GM19372 (cell line): ENCODE data around the gene SETD2.
"Not testable (repeated sequence)": the region's sequence is repeated elsewhere in the genome, so short reads cannot be mapped to it uniquely, and the experiment has no call there.

Experiments used
- ATAC-seq: cut with Tn5 transposase; IDR thresholded peaks from one replicate; pipeline ENCODE4 v1.9.1; 2021; ENCODE audit warnings: mild to moderate bottlenecking, low read depth, moderate library complexity; ENCODE audit not compliant: unreplicated experiment

SETD2 gene

GRCh38 chr3:47108546-47108945 lies 55.4 kb downstream of the SETD2 start:
- ATAC-seq: no peak

- ATAC-seq: no peak
Measured at GRCh38 chr3:47104259-47104658, 59.7 kb downstream of the SETD2 start.

GRCh38 chr3:47103619-47104018 lies 60.3 kb downstream of the SETD2 start:
- ATAC-seq: no peak

GRCh38 chr3:47102081-47102600 lies 61.8 kb downstream of the SETD2 start:
- no peak for ATAC-seq

GRCh38 chr3:47098910-47099309 lies 65.0 kb downstream of the SETD2 start:
- no peak for ATAC-seq

- ATAC-seq: no peak
Measured at GRCh38 chr3:47097864-47098263, 66.0 kb downstream of the SETD2 start.

- ATAC-seq: no peak
Measured at GRCh38 chr3:47096959-47097358, 67.0 kb downstream of the SETD2 start.

GRCh38 chr3:47092090-47092489 lies 71.8 kb downstream of the SETD2 start:
- no peak for ATAC-seq

GRCh38 chr3:47089630-47090029 lies 74.3 kb downstream of the SETD2 start:
- no peak for ATAC-seq

GRCh38 chr3:47086071-47086470 lies 77.8 kb downstream of the SETD2 start:
- no peak for ATAC-seq

GRCh38 chr3:47083786-47084185 lies 80.1 kb downstream of the SETD2 start:
- no peak for ATAC-seq

GRCh38 chr3:47082519-47082918 lies 81.4 kb downstream of the SETD2 start:
- no peak for ATAC-seq

GRCh38 chr3:47079432-47079831 lies 84.5 kb downstream of the SETD2 start:
- ATAC-seq: no peak

GRCh38 chr3:47073685-47074084 lies 90.2 kb downstream of the SETD2 start:
- no peak for ATAC-seq

GRCh38 chr3:47070770-47071169 lies 93.1 kb downstream of the SETD2 start:
- ATAC-seq: no peak

- ATAC-seq: not testable (repeated sequence)
Measured at GRCh38 chr3:47066259-47066658, 97.7 kb downstream of the SETD2 start.

GRCh38 chr3:47065681-47066080 lies 98.2 kb downstream of the SETD2 start:
- no peak for ATAC-seq

- no peak for ATAC-seq
Measured at GRCh38 chr3:47065058-47065457, 98.9 kb downstream of the SETD2 start.

GRCh38 chr3:47057212-47057671 lies 106.7 kb downstream of the SETD2 start:
- no peak for ATAC-seq

GRCh38 chr3:47056705-47057104 lies 107.2 kb downstream of the SETD2 start:
- ATAC-seq: no peak

- ATAC-seq: no peak
Measured at GRCh38 chr3:47054412-47054811, 109.5 kb downstream of the SETD2 start.

GRCh38 chr3:47047673-47048072 lies 116.2 kb downstream of the SETD2 start:
- no peak for ATAC-seq

- ATAC-seq: no peak
Measured at GRCh38 chr3:47047069-47047468, 116.8 kb downstream of the SETD2 start.
